HepG2 (cell line): ENCODE measurements around the gene ZBTB46. TPM values are rescaled to one million over a fixed set of nuclear protein-coding genes. Genes with fewer than 3 reads are reported as not detected.

ENCODE experiments used
- CBFB ChIP-seq: sonication (generic); formaldehyde crosslinking; IDR thresholded peaks from 2 replicates; pipeline ENCODE4 v1.4.0; 2020; ENCODE audit warnings: missing genetic modification reagents
- CREB3 ChIP-seq: sonication (generic); formaldehyde crosslinking; IDR thresholded peaks from 2 replicates; pipeline ENCODE4 v1.5.0; 2020; ENCODE audit warnings: missing genetic modification reagents
- ELF3 ChIP-seq: IDR thresholded peaks from 2 replicates; pipeline ENCODE4 v1.6.1; 2016; ENCODE audit warnings: missing genetic modification reagents, missing compliant biosample characterization
- FLYWCH1 ChIP-seq: sonication (generic); formaldehyde crosslinking; IDR thresholded peaks from 2 replicates; pipeline ENCODE4 v1.8.1; 2023; ENCODE audit warnings: mild to moderate bottlenecking, missing genetic modification reagents
- KLF11 ChIP-seq: IDR thresholded peaks from 2 replicates; pipeline ENCODE4 v1.6.1; 2016; ENCODE audit warnings: missing compliant biosample characterization
- NFE2L2 ChIP-seq: fragments of 150-350 bp; IDR thresholded peaks from 2 replicates; pipeline ENCODE4 v1.6.1; 2014; ENCODE audit warnings: low read length
- REPIN1 ChIP-seq: sonication (generic); formaldehyde crosslinking; IDR thresholded peaks from 2 replicates; pipeline ENCODE4 v1.8.0; 2022; ENCODE audit warnings: missing genetic modification reagents, low read depth, mild to moderate bottlenecking, borderline replicate concordance
- SMAD9 ChIP-seq: sonication (generic); formaldehyde crosslinking; IDR thresholded peaks from 2 replicates; pipeline ENCODE4 v1.5.1; 2020; ENCODE audit warnings: mild to moderate bottlenecking, missing genetic modification reagents
- SRF ChIP-seq: IDR thresholded peaks from 2 replicates; pipeline ENCODE4 v1.6.1; 2011; ENCODE audit warnings: mild to moderate bottlenecking, low read depth, low read length, moderate library complexity
- TBL1XR1 ChIP-seq: fragments of 150-350 bp; IDR thresholded peaks from 2 replicates; pipeline ENCODE4 v1.6.1; 2014; ENCODE audit warnings: borderline replicate concordance, low read length; ENCODE audit not compliant: partially characterized antibody
- THRA ChIP-seq: sonication (generic); formaldehyde crosslinking; IDR thresholded peaks from 2 replicates; pipeline ENCODE4 v1.4.0; 2020; ENCODE audit warnings: missing genetic modification reagents, borderline replicate concordance
- U2AF1 ChIP-seq: fragments of 200-400 bp; formaldehyde crosslinking; optimal IDR thresholded peaks from 2 replicates; pipeline ENCODE3; 2017; ENCODE audit warnings: mild to moderate bottlenecking, low read depth, low read length
- ZHX1 ChIP-seq: sonication (generic); formaldehyde crosslinking; IDR thresholded peaks from 2 replicates; pipeline ENCODE4 v1.8.1; 2022; ENCODE audit warnings: low read depth, mild to moderate bottlenecking, missing genetic modification reagents
- ZNF101 ChIP-seq: sonication (generic); formaldehyde crosslinking; IDR thresholded peaks from 2 replicates; pipeline ENCODE4 v1.4.0; 2020; ENCODE audit warnings: mild to moderate bottlenecking, low read depth, missing genetic modification reagents, borderline replicate concordance
- ZNF12 ChIP-seq: sonication (generic); formaldehyde crosslinking; IDR thresholded peaks from 2 replicates; pipeline ENCODE4 v1.5.0; 2020; ENCODE audit warnings: missing genetic modification reagents
- ZNF773 ChIP-seq: sonication (generic); formaldehyde crosslinking; IDR thresholded peaks from 2 replicates; pipeline ENCODE4 v1.4.0; 2020; ENCODE audit warnings: missing genetic modification reagents, borderline replicate concordance
- ZNF879 ChIP-seq: sonication (generic); formaldehyde crosslinking; IDR thresholded peaks from 2 replicates; pipeline ENCODE4 v1.8.1; 2023; ENCODE audit warnings: missing genetic modification reagents
- polyA plus RNA-seq, 8 experiments: library from polyadenylated mRNA; depleted of rRNA in 3 of 8; stranded (reverse) in 7 of 8; unstranded in 1 of 8; fragments of >200 nt; fragmentation: Illumina TruSeq in 4 of 8; extraction: Trizol in 4 of 8; gene quantifications; 2 replicates each; pipeline versions ENCODE4 v1.2.1 to v1.2.3, GENCODE V29; 2011 to 2016; ENCODE audit warnings: low read depth in 4 of 8, missing spikeins in 1 of 8, mixed read lengths in 1 of 8; ENCODE audit not compliant: insufficient read depth in 1 of 8
- total RNA-seq, 5 experiments: library from RNA; depleted of rRNA; stranded (reverse); fragments of >200 nt; fragmentation: Illumina TruSeq; extraction: Trizol; gene quantifications; 2 replicates each; pipeline ENCODE4 v1.2.3, GENCODE V29; 2016; ENCODE audit warnings: low read depth in 1 of 5
- TF ChIP-seq, protein P1 (sequence below): sonication (generic); formaldehyde crosslinking; IDR thresholded peaks from 2 replicates; pipeline ENCODE4 v1.4.0; 2020; ENCODE audit warnings: missing genetic modification reagents
- TF ChIP-seq, protein P2 (sequence below): sonication (generic); formaldehyde crosslinking; IDR thresholded peaks from 2 replicates; pipeline ENCODE4 v1.4.0; 2020; ENCODE audit warnings: low read depth, missing genetic modification reagents

ZBTB46 gene
- total and polyA plus RNA-seq, 2 of the 13 experiments (the other 11 are each of a cell fraction or from before 2014, with no cell fraction given): 1.6 to 13.5 TPM

DNA sequence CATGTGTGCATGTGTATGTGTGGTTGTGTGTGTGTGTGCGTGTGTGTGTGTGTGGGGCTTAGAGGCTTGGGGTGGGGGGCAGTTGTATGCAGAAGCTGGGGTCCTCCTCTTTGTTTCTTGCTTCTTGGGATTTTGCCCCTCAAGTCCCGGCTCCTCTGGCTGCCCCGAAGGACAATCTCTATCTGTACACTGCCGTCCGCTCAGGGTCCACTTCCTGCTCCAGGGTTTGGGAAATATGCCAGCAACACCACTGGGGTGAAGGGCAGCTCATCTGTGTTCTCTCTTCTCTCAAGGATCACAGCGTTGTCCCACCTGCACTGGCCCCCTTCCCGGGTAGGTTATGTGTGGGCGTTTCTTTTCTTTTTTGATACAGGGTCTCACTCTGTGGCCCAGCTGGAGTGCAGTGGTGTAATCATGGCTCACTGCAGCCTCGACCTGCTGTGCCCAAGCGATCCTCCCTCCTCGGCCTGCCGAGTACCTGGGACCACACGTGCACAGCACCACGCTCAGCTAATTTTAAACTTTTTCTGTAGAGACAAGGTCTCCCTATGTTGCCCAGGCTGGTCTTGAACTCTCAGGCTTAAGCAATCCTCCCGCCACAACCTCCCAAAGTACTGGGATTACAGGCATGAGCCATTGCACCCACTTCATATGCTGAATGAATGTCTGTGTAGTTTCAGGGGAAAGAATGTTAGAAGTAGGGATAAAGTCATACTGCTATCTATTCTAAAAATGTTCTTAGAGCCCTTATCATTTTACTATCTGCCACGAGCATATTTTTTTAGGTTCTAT, 65.8 kb downstream of the ZBTB46 start (continued):
- no peak for TF ChIP-seq ZNF773 (CRISPR knock-in tag)
- 0 out of 2 replicates have a peak, but pooled peaks have one; percentile 49 for TF ChIP-seq KLF11
- no peak for TF ChIP-seq NFE2L2
- TF ChIP-seq SMAD9: no peak
- peak; percentile 63; the same call in 1 of the 2 replicates for TF ChIP-seq ZNF879
- no peak for TF ChIP-seq ZNF101 (CRISPR knock-in tag)
- TF ChIP-seq ELF3 (CRISPR knock-in tag): peak; percentile 96
- no peak for TF ChIP-seq SRF
- no peak for TF ChIP-seq TBL1XR1
- TF ChIP-seq REPIN1 (CRISPR knock-in tag): no peak
- no peak for TF ChIP-seq CBFB (CRISPR knock-in tag)
- TF ChIP-seq U2AF1: no peak
- no peak for TF ChIP-seq ZHX1 (CRISPR knock-in tag)
- TF ChIP-seq, protein P1, sequence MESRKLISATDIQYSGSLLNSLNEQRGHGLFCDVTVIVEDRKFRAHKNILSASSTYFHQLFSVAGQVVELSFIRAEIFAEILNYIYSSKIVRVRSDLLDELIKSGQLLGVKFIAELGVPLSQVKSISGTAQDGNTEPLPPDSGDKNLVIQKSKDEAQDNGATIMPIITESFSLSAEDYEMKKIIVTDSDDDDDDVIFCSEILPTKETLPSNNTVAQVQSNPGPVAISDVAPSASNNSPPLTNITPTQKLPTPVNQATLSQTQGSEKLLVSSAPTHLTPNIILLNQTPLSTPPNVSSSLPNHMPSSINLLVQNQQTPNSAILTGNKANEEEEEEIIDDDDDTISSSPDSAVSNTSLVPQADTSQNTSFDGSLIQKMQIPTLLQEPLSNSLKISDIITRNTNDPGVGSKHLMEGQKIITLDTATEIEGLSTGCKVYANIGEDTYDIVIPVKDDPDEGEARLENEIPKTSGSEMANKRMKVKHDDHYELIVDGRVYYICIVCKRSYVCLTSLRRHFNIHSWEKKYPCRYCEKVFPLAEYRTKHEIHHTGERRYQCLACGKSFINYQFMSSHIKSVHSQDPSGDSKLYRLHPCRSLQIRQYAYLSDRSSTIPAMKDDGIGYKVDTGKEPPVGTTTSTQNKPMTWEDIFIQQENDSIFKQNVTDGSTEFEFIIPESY (CRISPR knock-in tag): peak; percentile 74
- peak; percentile 27; the same call in 1 of the 2 replicates for TF ChIP-seq ZNF12 (CRISPR knock-in tag)
- TF ChIP-seq THRA: no peak; the same call in 1 of the 2 replicates
- TF ChIP-seq CREB3 (CRISPR knock-in tag): no peak
- TF ChIP-seq FLYWCH1 (CRISPR knock-in tag): no peak
- TF ChIP-seq, protein P2, sequence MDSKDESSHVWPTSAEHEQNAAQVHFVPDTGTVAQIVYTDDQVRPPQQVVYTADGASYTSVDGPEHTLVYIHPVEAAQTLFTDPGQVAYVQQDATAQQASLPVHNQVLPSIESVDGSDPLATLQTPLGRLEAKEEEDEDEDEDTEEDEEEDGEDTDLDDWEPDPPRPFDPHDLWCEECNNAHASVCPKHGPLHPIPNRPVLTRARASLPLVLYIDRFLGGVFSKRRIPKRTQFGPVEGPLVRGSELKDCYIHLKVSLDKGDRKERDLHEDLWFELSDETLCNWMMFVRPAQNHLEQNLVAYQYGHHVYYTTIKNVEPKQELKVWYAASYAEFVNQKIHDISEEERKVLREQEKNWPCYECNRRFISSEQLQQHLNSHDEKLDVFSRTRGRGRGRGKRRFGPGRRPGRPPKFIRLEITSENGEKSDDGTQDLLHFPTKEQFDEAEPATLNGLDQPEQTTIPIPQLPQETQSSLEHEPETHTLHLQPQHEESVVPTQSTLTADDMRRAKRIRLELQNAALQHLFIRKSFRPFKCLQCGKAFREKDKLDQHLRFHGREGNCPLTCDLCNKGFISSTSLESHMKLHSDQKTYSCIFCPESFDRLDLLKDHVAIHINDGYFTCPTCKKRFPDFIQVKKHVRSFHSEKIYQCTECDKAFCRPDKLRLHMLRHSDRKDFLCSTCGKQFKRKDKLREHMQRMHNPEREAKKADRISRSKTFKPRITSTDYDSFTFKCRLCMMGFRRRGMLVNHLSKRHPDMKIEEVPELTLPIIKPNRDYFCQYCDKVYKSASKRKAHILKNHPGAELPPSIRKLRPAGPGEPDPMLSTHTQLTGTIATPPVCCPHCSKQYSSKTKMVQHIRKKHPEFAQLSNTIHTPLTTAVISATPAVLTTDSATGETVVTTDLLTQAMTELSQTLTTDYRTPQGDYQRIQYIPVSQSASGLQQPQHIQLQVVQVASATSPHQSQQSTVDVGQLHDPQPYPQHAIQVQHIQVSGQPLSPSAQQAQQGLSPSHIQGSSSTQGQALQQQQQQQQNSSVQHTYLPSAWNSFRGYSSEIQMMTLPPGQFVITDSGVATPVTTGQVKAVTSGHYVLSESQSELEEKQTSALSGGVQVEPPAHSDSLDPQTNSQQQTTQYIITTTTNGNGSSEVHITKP (CRISPR knock-in tag): no peak
